Motor neuron (in vitro differentiated cells): Measurements from ENCODE around the gene PPA2. TPM values are rescaled to one million over a fixed set of nuclear protein-coding genes. Genes with fewer than 3 reads are reported as not detected.
"Not testable (repeated sequence)": the region's sequence is repeated elsewhere in the genome, so short reads cannot be mapped to it uniquely, and the experiment has no call there.

ENCODE experiments used
- ATAC-seq, 8 experiments: fragments of 200-7000 bp; cut with Tn5 transposase; replicated peaks in 6 of 8; 2 replicates each; pipeline ENCODE4 v1.8.0; 2021; ENCODE audit warnings: mild to moderate bottlenecking in 8 of 8, moderate library complexity in 8 of 8
- H3K27ac ChIP-seq, 2 donors: fragments of 250-450 bp; sonication (Bioruptor Pico); 2 replicates each; pipeline ENCODE4 v1.9.0; 2021; ENCODE audit warnings: antibody characterized with exemption in 2 of 2, mild to moderate bottlenecking in 2 of 2, moderate library complexity in 1 of 2
- H3K4me1 ChIP-seq, 2 donors: fragments of 250-450 bp; sonication (Bioruptor Pico); replicated peaks in 1 of 2; 2 replicates each; pipeline ENCODE4 v1.6.1; 2021; ENCODE audit warnings: antibody characterized with exemption in 2 of 2, mild to moderate bottlenecking in 2 of 2, moderate library complexity in 1 of 2
- H3K4me3 ChIP-seq, 5 donors: fragments of 250-450 bp; sonication (Bioruptor Pico); 2 replicates each; pipeline ENCODE4 v1.9.0; 2021; ENCODE audit warnings: antibody characterized with exemption in 5 of 5, mild to moderate bottlenecking in 5 of 5, moderate library complexity in 4 of 5
- WGBS, 10 experiments: fragments of 450-650 bp; shearing (Covaris generic); methylation state at CpG; one replicate each; pipeline ENCODE4 v1.0.0; 2022; 5-methylcytosine and 5-hydroxymethylcytosine counted together
- in situ Hi-C, 9 experiments: fragments of 400-800 bp; cut with MboI; loops; one replicate each; pipeline ENCODE4 v1.15.0; 2021; ENCODE audit warnings: low sequenced_read_pairs in 9 of 9, low pct_unique_long_range_greater_than_20kb in 2 of 9; ENCODE audit not compliant: unreplicated experiment in 9 of 9
- total RNA-seq, 8 experiments: library from RNA; unstranded; fragments of 300-600 nt; gene quantifications; 2 replicates each; pipeline versions ENCODE4 v1.2.3 to v1.2.4, GENCODE V29; 2022

The PPA2 gene
- total RNA-seq, 8 experiments from 2014 or later, result 63.4 to 145 (median 74.4) TPM

- Histone ChIP-seq H3K4me3 (no peak overlapping the region), H3K4me1 (no peaks in the 10 kb centered on the region), H3K27ac (no peak overlapping the region)
- 95 to 100% (median 99%) methylated on average over 2 to 5 of the region's 5 CpGs; no CpG with 5 or more reads in 2 of the 10 experiments for WGBS, 10 experiments
- no peak for ATAC-seq
- in situ Hi-C loops, result no loop called here
Measured at GRCh38 chr4:105417624-105418023, 56.2 kb downstream of the PPA2 start.

DNA sequence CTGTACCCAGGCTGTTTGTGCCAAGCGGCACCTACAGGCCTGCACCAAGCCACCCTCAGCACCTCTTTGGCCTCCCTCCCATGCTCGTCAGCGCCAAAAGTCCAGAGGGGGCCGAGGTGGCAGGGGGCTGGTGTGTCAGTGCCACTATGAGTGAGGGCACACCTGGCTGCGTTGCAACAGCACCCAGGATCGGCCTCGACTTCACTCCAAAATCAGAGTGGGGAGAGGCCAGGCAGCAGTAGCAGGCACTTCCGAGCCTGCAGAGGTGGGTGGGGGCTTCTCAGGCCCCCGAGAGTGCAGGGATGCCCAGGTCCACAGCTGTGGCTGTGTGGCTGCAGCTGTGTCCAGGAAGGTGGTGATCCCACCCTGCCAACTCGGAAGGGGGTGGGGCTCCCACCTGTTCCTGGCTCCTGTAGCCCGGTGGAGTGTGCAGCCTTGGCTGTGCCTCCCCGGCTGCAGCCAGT, 58.5 kb downstream of the PPA2 start:
- in situ Hi-C loops, result no loop called here
- no peak overlapping the region for H3K4me3 ChIP-seq
- H3K27ac ChIP-seq, result no peak overlapping the region
- 80 to 100% methylated on average over 1 of the region's 12 CpGs; no CpG with 5 or more reads in 8 of the 10 experiments for WGBS, 10 experiments
- no peak for ATAC-seq
- H3K4me1 ChIP-seq, result no peaks in the 10 kb centered on the region

DNA sequence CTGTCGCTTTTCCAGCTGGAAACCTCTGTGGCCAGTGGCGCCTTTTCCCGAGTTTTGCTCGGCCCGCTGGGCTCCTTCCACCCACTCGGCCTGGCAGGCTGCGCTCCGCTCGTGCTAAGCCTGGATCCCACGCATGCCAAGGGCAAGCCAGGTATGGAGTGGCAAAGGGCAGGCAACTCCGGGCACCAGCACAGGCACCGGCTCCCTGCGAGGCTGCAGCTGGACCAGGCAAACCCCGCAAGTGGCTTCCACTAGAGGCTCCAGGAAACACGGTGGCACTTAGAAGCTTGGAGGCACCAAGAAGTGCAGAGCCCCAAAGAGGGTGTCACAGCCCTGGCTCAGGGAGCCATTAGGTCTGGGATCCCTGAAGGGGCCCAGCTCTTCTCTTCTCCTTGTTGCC, 59.5 kb downstream of the PPA2 start:
- ATAC-seq, result no peak
- H3K4me1 ChIP-seq, result no peaks in the 10 kb centered on the region
- no peak overlapping the region for H3K27ac ChIP-seq
- no peak overlapping the region for H3K4me3 ChIP-seq
- 80 to 100% (median 93%) methylated on average over 1 to 8 of the region's 15 CpGs; no CpG with 5 or more reads in 2 of the 10 experiments for WGBS, 10 experiments
- in situ Hi-C loops, result no loop called here

- H3K4me1 ChIP-seq, ATAC-seq, H3K4me3 ChIP-seq, in situ Hi-C loops, H3K27ac ChIP-seq: not testable (repeated sequence)
- 83 to 100% (median 95%) methylated on average over 1 to 6 of the region's 8 CpGs; no CpG with 5 or more reads in 3 of the 10 experiments for WGBS, 10 experiments
Measured at GRCh38 chr4:105409135-105409534, 64.7 kb downstream of the PPA2 start.

DNA sequence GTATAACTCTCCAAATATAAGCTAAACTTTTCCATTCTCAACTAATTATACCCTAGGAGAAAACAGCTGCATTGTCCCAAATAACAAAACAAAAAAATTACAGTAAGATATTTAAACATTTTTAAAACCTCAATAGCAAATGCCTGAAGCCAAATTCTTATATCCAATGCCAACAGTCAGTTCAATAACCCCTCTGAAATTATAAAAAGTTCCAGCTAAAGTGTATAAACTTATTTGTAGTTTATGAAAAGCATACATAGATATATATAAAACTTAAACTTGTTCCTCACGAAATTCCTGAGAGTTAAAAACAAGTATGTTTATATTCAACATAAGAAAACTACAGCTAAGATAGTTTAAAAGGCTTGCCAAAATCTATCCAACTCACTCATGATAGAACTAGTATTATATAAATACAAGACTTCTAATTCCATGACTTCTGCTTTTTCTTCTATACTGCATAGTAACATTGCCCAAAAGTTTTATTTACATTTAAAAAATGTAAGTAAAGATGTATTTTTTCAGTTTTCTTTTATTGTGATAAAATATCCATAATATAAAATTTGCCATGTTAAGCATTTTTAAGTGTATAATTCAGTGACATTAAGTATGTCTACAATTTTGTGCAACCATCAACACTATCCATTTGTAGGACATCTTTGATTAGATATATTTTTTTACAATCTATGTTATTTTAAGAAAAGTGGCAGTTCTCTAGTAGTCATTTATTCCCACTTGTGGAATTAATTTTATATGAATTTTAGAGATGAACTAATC, 72.8 kb downstream of the PPA2 start:
- 58 to 100% (median 85%) methylated on average over 1 of the region's 1 CpG; no CpG with 5 or more reads in 2 of the 10 experiments for WGBS, 10 experiments
- H3K4me3 ChIP-seq, result no peak overlapping the region
- in situ Hi-C loops, result no loop called here
- H3K27ac ChIP-seq, result no peak overlapping the region
- no peak for ATAC-seq
- no peaks in the 10 kb centered on the region for H3K4me1 ChIP-seq

DNA sequence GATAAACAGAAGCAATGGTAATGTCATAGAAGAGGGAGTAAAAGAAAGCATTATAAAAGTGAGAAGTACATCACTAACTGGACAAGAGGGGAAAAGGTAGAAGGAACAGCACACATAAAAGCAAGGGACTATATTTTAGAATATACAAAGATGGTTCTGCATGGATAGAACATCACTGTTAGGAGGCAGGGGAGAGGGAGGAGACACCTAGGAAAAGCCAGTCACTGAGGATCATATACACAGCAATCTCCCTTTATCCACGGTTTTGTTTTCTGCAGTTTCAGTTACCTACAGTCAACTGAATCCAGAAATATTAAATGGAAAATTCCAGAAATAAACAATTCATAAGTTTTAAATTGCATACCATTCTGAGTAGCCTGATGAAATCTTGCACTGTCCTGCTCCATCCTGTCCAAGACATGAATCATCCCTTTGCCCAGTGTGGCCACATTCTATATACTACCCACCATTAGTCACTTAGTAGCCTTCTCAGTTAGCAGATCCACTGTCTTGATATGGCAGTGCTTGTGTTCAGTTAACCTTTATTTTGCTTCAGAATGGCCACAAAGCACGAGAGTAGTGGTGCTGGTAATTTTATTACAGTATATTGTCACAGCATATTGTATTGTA, 74.2 kb downstream of the PPA2 start:
- H3K27ac ChIP-seq, result no peak overlapping the region
- H3K4me1 ChIP-seq, result no peaks in the 10 kb centered on the region
- 67 to 100% (median 90%) methylated on average over 1 to 2 of the region's 2 CpGs; no CpG with 5 or more reads in 1 of the 10 experiments for WGBS, 10 experiments
- peak in 5 of 8 experiments; percentile 27 to 97 (median 75) for ATAC-seq
- in situ Hi-C loops, result no loop called here
- no peak overlapping the region for H3K4me3 ChIP-seq

DNA sequence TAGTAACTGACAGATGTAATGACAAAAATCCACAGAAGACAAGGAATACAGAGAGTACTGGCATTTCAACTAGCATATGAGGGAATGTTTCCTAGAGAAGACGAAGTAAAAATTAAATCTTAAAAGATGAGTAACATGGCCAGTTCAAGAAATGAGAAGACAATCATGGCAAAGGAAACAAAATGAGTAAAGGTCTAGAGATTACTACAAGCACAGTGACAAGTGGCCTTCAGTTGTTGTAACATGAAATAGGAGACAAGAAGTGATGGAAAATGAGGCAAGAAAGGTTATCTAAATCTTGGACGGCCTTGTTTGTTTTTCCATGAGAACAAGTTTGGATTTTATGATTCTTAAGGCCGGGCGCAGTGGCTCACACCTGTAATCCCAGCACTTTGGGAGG, 81.0 kb downstream of the PPA2 start:
- no peaks in the 10 kb centered on the region for H3K4me1 ChIP-seq
- in situ Hi-C loops, result no loop called here
- 50 to 100% (median 90%) methylated on average over 1 to 4 of the region's 4 CpGs for WGBS, 10 experiments
- H3K4me3 ChIP-seq, result no peak overlapping the region
- no peak for ATAC-seq
- no peak overlapping the region for H3K27ac ChIP-seq

DNA sequence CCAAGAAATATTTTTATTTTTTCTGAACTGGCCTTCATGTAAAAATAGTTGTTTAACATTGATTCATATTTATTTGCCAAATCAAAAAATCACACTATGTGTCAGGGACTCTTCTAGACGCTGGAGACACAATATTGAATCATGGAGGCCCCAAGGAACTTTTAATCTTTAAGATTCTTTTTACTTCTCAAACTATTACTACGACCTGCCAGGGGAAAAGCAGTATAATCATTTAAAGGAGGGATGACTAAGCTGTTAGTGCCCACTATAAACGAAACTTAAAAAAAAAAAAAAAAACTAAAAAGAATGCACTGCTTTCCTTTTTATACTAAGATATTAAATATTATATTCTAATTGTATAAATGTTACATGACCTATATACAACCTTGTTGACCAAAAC, 84.7 kb downstream of the PPA2 start:
- Histone ChIP-seq H3K4me3 (no peak overlapping the region), H3K27ac (no peak overlapping the region), H3K4me1 (no peaks in the 10 kb centered on the region)
- WGBS, 10 experiments, result 36 to 100% (median 97%) methylated on average over 1 to 3 of the region's 3 CpGs; no CpG with 5 or more reads in 1 of the 10 experiments
- ATAC-seq, result no peak
- in situ Hi-C loops, result no loop called here

DNA sequence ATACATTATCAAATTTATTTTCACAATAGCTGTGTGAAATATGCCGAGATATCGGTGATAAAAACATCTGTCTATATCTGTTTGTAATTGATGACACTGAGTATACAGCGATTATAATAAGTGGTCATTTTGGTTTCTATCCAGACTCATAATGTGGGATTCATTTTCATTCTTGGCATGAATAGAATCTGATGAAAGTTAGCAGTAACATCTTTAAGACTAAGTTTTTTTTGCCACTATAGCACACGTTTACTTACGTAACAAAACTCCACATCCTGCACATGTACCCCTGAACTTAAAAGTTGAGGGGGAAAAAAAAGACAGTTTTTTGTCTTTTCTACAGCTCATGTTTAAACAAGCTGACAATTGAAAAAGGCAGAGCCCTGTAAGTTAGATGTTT, 86.4 kb downstream of the PPA2 start:
- Histone ChIP-seq H3K4me3 (no peak overlapping the region), H3K27ac (no peak overlapping the region), H3K4me1 (no peaks in the 10 kb centered on the region)
- in situ Hi-C loops, result no loop called here
- ATAC-seq, result no peak
- WGBS, 10 experiments, result 40 to 100% (median 87%) methylated on average over 1 to 5 of the region's 5 CpGs

- 89 to 100% (median 98%) methylated on average over 1 to 4 of the region's 4 CpGs for WGBS, 10 experiments
- H3K4me3 ChIP-seq, result no peak overlapping the region
- H3K4me1 ChIP-seq, result no peaks in the 10 kb centered on the region
- no peak overlapping the region for H3K27ac ChIP-seq
- no peak for ATAC-seq
- in situ Hi-C loops, result no loop called here
Measured at GRCh38 chr4:105386012-105386411, 87.8 kb downstream of the PPA2 start.

DNA sequence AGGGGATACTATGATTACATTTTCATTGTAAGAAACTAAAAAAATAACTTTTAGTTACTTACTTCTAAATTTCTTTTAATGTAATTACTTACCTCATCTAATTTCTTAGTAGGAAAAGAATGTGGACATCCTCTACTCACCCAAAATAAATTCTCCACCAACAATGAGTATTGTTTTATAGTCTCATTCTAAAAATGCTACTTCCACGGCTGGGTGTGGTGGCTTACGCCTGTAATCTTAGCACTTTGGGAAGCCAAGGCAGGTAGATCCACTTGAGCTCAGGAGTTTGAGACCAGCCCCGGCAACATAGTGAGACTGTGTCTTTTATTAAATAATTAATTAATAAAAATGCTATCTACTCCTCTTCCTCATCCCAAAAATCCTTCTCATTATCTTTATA, 99.8 kb downstream of the PPA2 start:
- in situ Hi-C loops, result no loop called here
- H3K4me3 ChIP-seq, result no peak overlapping the region
- H3K27ac ChIP-seq, result no peak overlapping the region
- 81 to 100% (median 98%) methylated on average over 2 to 3 of the region's 3 CpGs; no CpG with 5 or more reads in 1 of the 10 experiments for WGBS, 10 experiments
- ATAC-seq, result no peak
- H3K4me1 ChIP-seq, result no peaks in the 10 kb centered on the region

DNA sequence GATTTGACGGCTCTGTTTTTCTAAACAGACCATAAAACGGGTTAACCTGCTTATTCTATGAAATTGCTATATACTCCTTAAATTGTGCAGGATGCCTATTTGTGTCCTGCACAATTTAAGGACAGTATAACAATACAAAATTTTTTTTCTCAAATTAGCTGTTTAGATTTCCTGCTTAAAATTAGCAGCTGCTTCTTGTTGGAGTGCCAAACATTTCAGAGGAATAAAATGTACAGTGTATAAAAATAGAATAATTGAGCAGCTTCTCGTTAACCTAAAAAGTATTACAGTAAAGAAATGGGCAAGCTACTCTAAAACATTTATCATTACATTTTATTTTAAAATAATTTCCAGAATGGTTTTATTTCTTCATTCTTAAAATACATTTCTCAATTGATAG, 100.5 kb downstream of the PPA2 start:
- in situ Hi-C loops, result no loop called here
- 11 to 100% (median 94%) methylated on average over 1 to 3 of the region's 3 CpGs for WGBS, 10 experiments
- Histone ChIP-seq H3K4me3 (no peak overlapping the region), H3K4me1 (no peaks in the 10 kb centered on the region), H3K27ac (no peak overlapping the region)
- ATAC-seq, result no peak

DNA sequence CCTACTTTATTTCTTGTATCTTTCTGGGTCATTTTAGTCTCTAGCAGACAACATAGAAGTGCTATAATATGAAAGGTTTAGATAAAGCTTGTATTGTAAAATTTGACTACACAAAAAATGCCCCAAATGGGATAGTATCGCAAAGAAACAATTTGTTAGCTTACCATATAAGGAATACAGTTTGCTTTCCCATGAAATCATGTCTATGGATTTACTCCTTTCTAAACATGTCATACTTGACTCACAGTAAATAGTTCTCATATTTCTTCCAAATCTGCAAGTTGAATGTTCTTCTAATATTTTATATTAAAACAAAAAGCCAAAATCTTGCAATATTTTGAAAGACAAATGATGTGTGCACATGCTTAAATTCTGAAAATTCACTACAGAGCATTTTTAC, 103.9 kb downstream of the PPA2 start:
- H3K27ac ChIP-seq, result no peak overlapping the region
- in situ Hi-C loops, result no loop called here
- H3K4me1 ChIP-seq, result no peaks in the 10 kb centered on the region
- 80 to 100% (median 100%) methylated on average over 1 of the region's 1 CpG; no CpG with 5 or more reads in 3 of the 10 experiments for WGBS, 10 experiments
- H3K4me3 ChIP-seq, result no peak overlapping the region
- ATAC-seq, result no peak
